Right lobe of liver (tissue), 6 donors: ENCODE measurements around the gene ZKSCAN3. TPM values are rescaled to one million over a fixed set of nuclear protein-coding genes. Genes with fewer than 3 reads are reported as not detected.
A peak's percentile ranks its signal among the peaks of the same experiment; 100 is the strongest.

Experiments used
- ATAC-seq, 4 donors: fragments of 200-7000 bp; cut with Tn5 transposase; one replicate each; pipeline ENCODE4 v1.9.1; 2020; ENCODE audit warnings: mild to moderate bottlenecking in 4 of 4, moderate library complexity in 4 of 4
- DNase-seq, 3 donors: peaks; one replicate each; pipeline ENCODE4 v3.0.0-alpha.2; 2020
- H3K27ac ChIP-seq, 3 donors: fragments of 200-600 bp; one replicate each; pipeline ENCODE4 v1.8.0; 2022
- H3K27me3 ChIP-seq, 2 donors: fragments of 200-600 bp; one replicate each; pipeline ENCODE4 v1.8.0; 2022
- H3K36me3 ChIP-seq, 4 donors: fragments of 200-600 bp; sonication (generic) in 1 of 4; one replicate each; pipeline versions ENCODE4 v1.5.1 to v1.8.0; 2017 to 2022; ENCODE audit warnings: control low read depth in 1 of 4
- H3K4me1 ChIP-seq, 4 donors: fragments of 200-600 bp; sonication (generic) in 1 of 4; one replicate each; pipeline versions ENCODE4 v1.5.1 to v1.8.0; 2017 to 2022; ENCODE audit warnings: control low read depth in 1 of 4
- H3K4me3 ChIP-seq, 3 donors: fragments of 200-600 bp; one replicate each; pipeline ENCODE4 v1.8.0; 2022
- H3K9me3 ChIP-seq, 4 donors: fragments of 200-600 bp; sonication (generic) in 1 of 4; one replicate each; pipeline versions ENCODE4 v1.5.1 to v1.8.0; 2017 to 2022; ENCODE audit warnings: control low read depth in 1 of 4
- POLR2A ChIP-seq: fragments of 450-650 bp; IDR thresholded peaks from one replicate; pipeline ENCODE4 v1.6.1; 2017; ENCODE audit warnings: antibody characterized with exemption, mild to moderate bottlenecking
- WGBS: methylation state at CpG from one replicate; pipeline ENCODE4 v1.1.6; 2018; ENCODE audit warnings: low coverage, low lambda C conversion rate; ENCODE audit not compliant: insufficient coverage; ENCODE audit errors: missing lambda C conversion rate; 5-methylcytosine and 5-hydroxymethylcytosine counted together
- intact Hi-C, 2 donors: fragments of 100-400 bp; cut with DNase I; formaldehyde crosslinking; loops; one replicate each; pipeline versions ENCODE4 v1.11.2 to v1.14.1; 2022
- total RNA-seq, 6 experiments: library from RNA; depleted of rRNA in 2 of 6; stranded (reverse); fragments of >200 nt in 2 of 6; fragmentation: NEBNext Ultra II Directional in 3 of 6; extraction: Animal tissue kit (Norgen Biotek cat#: 25700) in 3 of 6; gene quantifications; one replicate each; pipeline versions ENCODE4 v1.1.0 to v1.2.4, GENCODE V29; 2016 to 2023
- TF ChIP-seq, protein P1 (sequence below), 4 donors: fragments of 200-600 bp in 3 of 4; fragments of 450-650 bp in 1 of 4; IDR thresholded peaks; one replicate each; pipeline versions ENCODE4 v1.5.1 to v1.8.0; 2016 to 2022; ENCODE audit warnings: antibody characterized with exemption in 4 of 4, mild to moderate bottlenecking in 2 of 4
- donor health status: DM: no; HTN: yes; CAD: no.
- donor health status: DM: no; HTN: no; CAD: no.
- donor health status: DM: no; HTN: no; CAD: no.
- donor health status: DM: no; HTN: yes; CAD: no.
- donor health status: DM: no; HTN: yes; CAD: no.

Gene ZKSCAN3
- total RNA-seq, 6 experiments from 2014 or later: 1.3 to 3.8 (median 2.5) TPM

DNA sequence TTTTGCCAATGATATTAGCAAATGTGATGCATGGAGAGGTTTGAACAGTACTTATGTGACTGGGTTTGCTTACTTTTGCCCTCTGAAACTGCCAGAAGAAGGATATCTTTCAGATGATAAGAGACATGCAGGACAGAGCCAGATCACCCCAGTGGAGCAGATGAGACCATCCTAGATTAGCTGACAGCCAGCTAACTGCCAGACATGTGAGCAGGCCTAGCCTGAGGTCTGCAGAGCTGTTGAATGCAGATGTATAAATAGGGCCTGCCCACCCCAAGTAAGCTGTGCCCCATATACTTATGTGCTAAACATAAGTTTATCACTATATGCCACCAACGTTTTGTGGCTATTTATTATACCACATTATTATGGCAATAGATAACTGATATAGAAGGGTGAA lies 19.7 kb upstream of the ZKSCAN3 start:
- WGBS: 38% methylated on average over 1 of the region's 1 CpG

DNA sequence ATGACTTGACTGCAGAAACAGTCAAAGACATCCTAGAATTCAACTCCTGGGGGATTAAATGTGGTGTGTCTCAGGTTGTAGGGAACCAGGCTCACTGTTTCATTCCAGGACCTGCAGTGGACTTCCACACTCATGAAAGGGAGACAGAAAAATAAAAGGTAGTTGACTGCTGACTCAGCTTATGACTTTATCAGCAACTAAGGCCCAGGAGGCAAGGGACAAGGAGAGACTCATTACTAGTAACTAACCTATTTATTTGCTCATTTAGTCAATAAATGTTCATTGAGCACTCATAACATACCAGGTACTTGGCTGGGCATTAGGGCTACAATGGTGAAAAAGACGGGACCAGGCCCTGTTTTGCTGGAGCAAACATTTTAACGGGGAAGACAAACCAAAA lies 16.7 kb upstream of the ZKSCAN3 start:
- no peak overlapping the region for H3K4me3 ChIP-seq
- no peak overlapping the region for H3K27ac ChIP-seq
- intact Hi-C loops: no loop called here
- no peaks in the 10 kb centered on the region for H3K27me3 ChIP-seq
- ATAC-seq (no peak), DNase-seq (no peak)
- no peaks in the 10 kb centered on the region for H3K9me3 ChIP-seq
- 90% methylated on average over 2 of the region's 2 CpGs for WGBS
- H3K4me1 ChIP-seq: peaks cover 0 to 5% (median 0%) of the 10 kb centered on the region in 4 donors
- TF ChIP-seq, protein P1, sequence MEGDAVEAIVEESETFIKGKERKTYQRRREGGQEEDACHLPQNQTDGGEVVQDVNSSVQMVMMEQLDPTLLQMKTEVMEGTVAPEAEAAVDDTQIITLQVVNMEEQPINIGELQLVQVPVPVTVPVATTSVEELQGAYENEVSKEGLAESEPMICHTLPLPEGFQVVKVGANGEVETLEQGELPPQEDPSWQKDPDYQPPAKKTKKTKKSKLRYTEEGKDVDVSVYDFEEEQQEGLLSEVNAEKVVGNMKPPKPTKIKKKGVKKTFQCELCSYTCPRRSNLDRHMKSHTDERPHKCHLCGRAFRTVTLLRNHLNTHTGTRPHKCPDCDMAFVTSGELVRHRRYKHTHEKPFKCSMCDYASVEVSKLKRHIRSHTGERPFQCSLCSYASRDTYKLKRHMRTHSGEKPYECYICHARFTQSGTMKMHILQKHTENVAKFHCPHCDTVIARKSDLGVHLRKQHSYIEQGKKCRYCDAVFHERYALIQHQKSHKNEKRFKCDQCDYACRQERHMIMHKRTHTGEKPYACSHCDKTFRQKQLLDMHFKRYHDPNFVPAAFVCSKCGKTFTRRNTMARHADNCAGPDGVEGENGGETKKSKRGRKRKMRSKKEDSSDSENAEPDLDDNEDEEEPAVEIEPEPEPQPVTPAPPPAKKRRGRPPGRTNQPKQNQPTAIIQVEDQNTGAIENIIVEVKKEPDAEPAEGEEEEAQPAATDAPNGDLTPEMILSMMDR (IDR thresholded peaks at IDR 0.05): no peak
- no peak for TF ChIP-seq POLR2A
- H3K36me3 ChIP-seq: no peaks in the 10 kb centered on the region

More for the DNA sequence above, 19.7 kb upstream of the ZKSCAN3 start:
- Histone ChIP-seq H3K36me3 (peaks cover 0 to 16% (median 1%) of the 10 kb centered on the region in 4 donors), H3K27me3 (no peaks in the 10 kb centered on the region), H3K4me1 (peaks cover 0 to 5% (median 0%) of the 10 kb centered on the region in 4 donors), H3K4me3 (no peak overlapping the region), H3K27ac (no peak overlapping the region), H3K9me3 (peaks cover 0 to 10% (median 2%) of the 10 kb centered on the region in 4 donors)
- no peak for DNase-seq
- intact Hi-C loops: no loop called here
- TF ChIP-seq, protein P1 (IDR thresholded peaks at IDR 0.05): no peak
- TF ChIP-seq POLR2A: no peak
- ATAC-seq: no peak

DNA sequence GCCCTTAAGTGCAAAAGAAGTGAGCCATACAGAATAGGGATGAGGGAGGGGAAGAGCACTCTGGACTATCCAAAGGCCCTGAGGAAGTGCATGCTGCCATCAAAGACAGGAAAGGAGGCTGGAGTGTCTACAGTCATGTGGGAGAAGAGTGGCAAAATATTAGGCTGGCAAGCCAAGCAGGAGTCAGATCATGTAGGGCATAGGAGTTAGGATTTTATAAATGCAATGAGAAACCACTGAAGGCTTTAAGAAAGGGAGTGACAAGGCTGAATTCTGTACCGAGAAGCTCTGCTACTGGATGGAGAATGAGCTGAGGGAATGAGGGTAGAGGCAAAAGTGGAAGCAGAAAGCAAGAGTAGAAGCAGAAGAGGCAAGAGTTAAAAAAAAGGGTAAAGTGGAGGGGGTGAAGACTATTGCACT lies 16.1 kb upstream of the ZKSCAN3 start:
- no peak for DNase-seq
- TF ChIP-seq POLR2A: no peak
- TF ChIP-seq, protein P1 (IDR thresholded peaks at IDR 0.05): no peak
- Histone ChIP-seq H3K9me3 (no peaks in the 10 kb centered on the region), H3K4me1 (peaks cover 0 to 5% (median 0%) of the 10 kb centered on the region in 4 donors), H3K27ac (no peak overlapping the region), H3K36me3 (no peaks in the 10 kb centered on the region), H3K4me3 (no peak overlapping the region), H3K27me3 (no peaks in the 10 kb centered on the region)
- intact Hi-C loops: no loop called here
- ATAC-seq: no peak
- WGBS: 85% methylated on average over 1 of the region's 1 CpG

DNA sequence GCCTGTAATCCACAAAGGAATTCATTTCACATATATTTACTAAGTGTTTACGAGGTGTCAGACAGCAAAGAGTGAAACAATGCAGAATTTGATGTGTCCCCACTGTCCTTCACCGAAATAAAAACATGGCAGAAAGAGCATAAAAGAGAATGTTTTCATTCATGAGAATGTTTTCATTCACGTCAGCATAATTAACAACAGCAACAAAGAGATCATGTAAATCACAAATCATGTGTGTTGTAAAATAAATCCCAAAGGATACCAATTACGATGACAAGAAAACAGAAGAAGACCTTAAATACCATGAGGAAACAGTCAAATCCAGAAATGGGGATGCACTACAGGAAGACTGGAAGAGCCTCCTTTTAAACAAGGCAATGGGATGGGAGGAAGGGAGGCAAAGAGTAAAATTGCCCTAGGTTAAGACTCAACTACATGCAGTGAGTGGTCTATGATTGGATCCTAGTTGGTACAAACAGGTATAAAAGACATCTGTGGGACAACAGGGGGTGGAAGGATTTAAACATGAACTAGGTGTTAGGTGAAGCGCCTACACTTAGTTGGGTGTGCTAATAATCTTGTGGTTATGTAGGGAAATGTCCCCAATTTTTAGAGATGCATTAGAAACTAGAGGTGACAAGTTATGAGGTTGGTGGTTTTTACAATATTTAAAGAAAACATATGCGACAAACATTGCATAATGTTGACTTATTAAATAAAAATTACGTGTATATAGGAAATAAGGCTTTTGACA lies 15.3 kb upstream of the ZKSCAN3 start:
- DNase-seq (no peak), ATAC-seq (no peak)
- H3K4me3 ChIP-seq: peak overlapping the region in 2 of 3 donors; percentile 61 to 72
- H3K27me3 ChIP-seq: no peaks in the 10 kb centered on the region
- H3K36me3 ChIP-seq: no peaks in the 10 kb centered on the region
- peak overlapping the region; percentile 91 to 99 (median 93) for H3K27ac ChIP-seq
- intact Hi-C loops: no loop called here
- peaks cover 0 to 5% (median 0%) of the 10 kb centered on the region in 4 donors for H3K4me1 ChIP-seq
- H3K9me3 ChIP-seq: no peaks in the 10 kb centered on the region
- TF ChIP-seq, protein P1 (IDR thresholded peaks at IDR 0.05): no peak
- TF ChIP-seq POLR2A: no peak
- WGBS: 74% methylated on average over 7 of the region's 7 CpGs
